HUES48 (cell line): ENCODE measurements around the gene FBXL16.

Source experiments
- H3K27ac ChIP-seq: one replicate; pipeline ENCODE4 v1.7.0; 2013; ENCODE audit warnings: low read depth, low read length, inconsistent platforms
- H3K27me3 ChIP-seq: 2 replicates; pipeline ENCODE4 v1.6.1; 2013; ENCODE audit warnings: mild to moderate bottlenecking, low read length; ENCODE audit not compliant: control insufficient read depth, insufficient read depth
- H3K36me3 ChIP-seq: 2 replicates; pipeline ENCODE4 v1.6.1; 2013; ENCODE audit warnings: low read length; ENCODE audit not compliant: control insufficient read depth, insufficient read depth
- H3K4me1 ChIP-seq: 2 replicates; pipeline ENCODE4 v1.6.1; 2013; ENCODE audit warnings: mild to moderate bottlenecking, low read length; ENCODE audit not compliant: control insufficient read depth, insufficient read depth
- H3K4me3 ChIP-seq: 2 replicates; pipeline ENCODE4 v1.5.1; 2013; ENCODE audit warnings: mild to moderate bottlenecking, low read depth, low read length
- H3K9ac ChIP-seq: 2 replicates; pipeline ENCODE4 v1.6.1; 2013; ENCODE audit warnings: mild to moderate bottlenecking, low read depth, low read length, moderate library complexity
- H3K9me3 ChIP-seq: 2 replicates; pipeline ENCODE4 v1.6.1; 2013; ENCODE audit warnings: low read length; ENCODE audit not compliant: control insufficient read depth, insufficient read depth

The FBXL16 gene

DNA sequence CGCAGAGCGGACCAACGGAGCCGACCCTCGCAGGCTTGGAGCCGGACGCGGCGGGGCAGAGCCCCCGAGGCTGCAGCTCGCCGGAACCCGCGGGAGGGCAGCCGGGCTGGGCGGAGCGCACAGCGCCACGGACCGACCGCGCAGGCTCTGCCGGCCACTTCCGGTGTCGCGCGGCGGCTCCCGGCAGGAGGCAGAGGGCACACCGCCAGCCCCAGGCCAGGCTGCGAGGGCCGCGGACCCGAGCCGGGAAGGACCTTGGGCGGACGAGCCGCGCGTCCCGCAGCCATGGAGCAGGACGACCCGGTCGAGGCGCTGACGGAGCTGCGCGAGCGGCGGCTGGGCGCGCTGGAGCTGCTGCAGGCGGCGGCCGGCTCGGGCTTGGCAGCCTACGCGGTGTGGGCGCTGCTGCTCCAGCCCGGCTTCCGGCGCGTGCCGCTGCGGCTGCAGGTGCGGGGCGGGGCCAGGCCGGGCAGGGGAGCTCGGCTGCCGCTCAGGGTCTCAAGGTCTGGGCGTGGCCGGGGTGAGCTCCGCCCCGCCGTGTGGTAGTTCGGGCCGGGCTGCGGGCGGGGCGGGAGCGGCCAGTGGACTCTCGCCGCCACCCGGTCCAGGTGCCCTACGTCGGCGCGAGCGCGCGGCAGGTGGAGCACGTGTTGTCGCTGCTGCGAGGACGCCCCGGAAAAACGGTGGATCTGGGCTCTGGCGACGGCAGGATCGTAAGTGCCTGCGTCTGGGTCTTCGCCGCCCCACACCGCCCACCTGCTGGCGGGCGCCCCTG, 15.6 kb upstream of the FBXL16 start, which contains the start of gene ANTKMT:
TSS of gene ANTKMT (plus strand) at position 157 of the 775 bp plus-strand sequence. CDS start at position 286, 129 bp downstream.
- H3K36me3 ChIP-seq: no peaks in the 10 kb centered on the region
- H3K9me3 ChIP-seq: no peaks in the 10 kb centered on the region
- peak within 1 kb of the TSS; percentile 96 for H3K4me3 ChIP-seq
- H3K9ac ChIP-seq: peak within 1 kb of the TSS; percentile 94
- peak within 1 kb of the TSS; percentile 93 for H3K27ac ChIP-seq
- H3K4me1 ChIP-seq: peaks cover 19% of the 10 kb centered on the region
- peaks cover 12% of the 10 kb centered on the region; the same call in 1 of the 2 replicates for H3K27me3 ChIP-seq

GRCh38 chr16:720447-720989, 14.9 kb upstream of the FBXL16 start:
- Histone ChIP-seq H3K4me1 (peaks cover 23% of the 10 kb centered on the region), H3K9ac (peak overlapping the region; percentile 94), H3K36me3 (no peaks in the 10 kb centered on the region), H3K27me3 (peaks cover 18% of the 10 kb centered on the region; the same call in 1 of the 2 replicates), H3K9me3 (no peaks in the 10 kb centered on the region), H3K27ac (peak overlapping the region; percentile 93), H3K4me3 (peak overlapping the region; percentile 96)

- Histone ChIP-seq H3K27ac (peak overlapping the region; percentile 93), H3K27me3 (peaks cover 22% of the 10 kb centered on the region; the same call in 1 of the 2 replicates), H3K4me3 (peak overlapping the region; percentile 96), H3K9ac (peak overlapping the region; percentile 32; the same call in 1 of the 2 replicates), H3K36me3 (no peaks in the 10 kb centered on the region), H3K9me3 (no peaks in the 10 kb centered on the region), H3K4me1 (peaks cover 23% of the 10 kb centered on the region)
Observed at GRCh38 chr16:719815-720446, 14.3 kb upstream of the FBXL16 start.

DNA sequence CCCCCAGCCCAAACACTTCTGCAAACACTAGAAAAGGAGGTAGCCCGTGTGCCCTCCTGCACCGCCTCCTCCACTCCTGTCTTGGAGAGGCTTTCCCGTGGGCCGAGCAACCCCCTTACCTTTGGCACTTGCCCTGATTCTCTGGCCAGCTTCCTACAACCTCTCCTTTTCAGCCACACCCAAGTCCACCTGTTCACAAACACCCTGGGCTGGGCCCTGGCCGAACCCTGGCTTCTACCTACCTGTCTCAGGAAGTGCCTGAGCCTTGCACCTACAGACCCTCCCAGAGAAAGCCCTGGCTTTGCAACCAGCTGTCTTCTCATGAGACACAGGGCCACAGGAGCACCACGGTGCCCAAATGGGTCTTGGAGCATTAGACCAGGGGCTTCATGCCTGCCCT, 13.3 kb upstream of the FBXL16 start:
- Histone ChIP-seq H3K9me3 (no peaks in the 10 kb centered on the region), H3K4me3 (no peak overlapping the region), H3K27ac (no peak overlapping the region), H3K9ac (no peak overlapping the region), H3K4me1 (peaks cover 23% of the 10 kb centered on the region), H3K27me3 (peaks cover 28% of the 10 kb centered on the region), H3K36me3 (no peaks in the 10 kb centered on the region)

- Histone ChIP-seq H3K27me3 (peaks cover 32% of the 10 kb centered on the region), H3K4me3 (no peak overlapping the region), H3K9me3 (no peaks in the 10 kb centered on the region), H3K4me1 (peaks cover 23% of the 10 kb centered on the region), H3K27ac (no peak overlapping the region), H3K9ac (no peak overlapping the region), H3K36me3 (no peaks in the 10 kb centered on the region)
Observed at GRCh38 chr16:718389-718788, 12.8 kb upstream of the FBXL16 start.

GRCh38 chr16:717450-718245, 12.0 kb upstream of the FBXL16 start:
- no peaks in the 10 kb centered on the region for H3K9me3 ChIP-seq
- H3K9ac ChIP-seq: no peak overlapping the region
- peaks cover 32% of the 10 kb centered on the region for H3K27me3 ChIP-seq
- H3K36me3 ChIP-seq: no peaks in the 10 kb centered on the region
- H3K27ac ChIP-seq: no peak overlapping the region
- peaks cover 23% of the 10 kb centered on the region for H3K4me1 ChIP-seq
- no peak overlapping the region for H3K4me3 ChIP-seq

DNA sequence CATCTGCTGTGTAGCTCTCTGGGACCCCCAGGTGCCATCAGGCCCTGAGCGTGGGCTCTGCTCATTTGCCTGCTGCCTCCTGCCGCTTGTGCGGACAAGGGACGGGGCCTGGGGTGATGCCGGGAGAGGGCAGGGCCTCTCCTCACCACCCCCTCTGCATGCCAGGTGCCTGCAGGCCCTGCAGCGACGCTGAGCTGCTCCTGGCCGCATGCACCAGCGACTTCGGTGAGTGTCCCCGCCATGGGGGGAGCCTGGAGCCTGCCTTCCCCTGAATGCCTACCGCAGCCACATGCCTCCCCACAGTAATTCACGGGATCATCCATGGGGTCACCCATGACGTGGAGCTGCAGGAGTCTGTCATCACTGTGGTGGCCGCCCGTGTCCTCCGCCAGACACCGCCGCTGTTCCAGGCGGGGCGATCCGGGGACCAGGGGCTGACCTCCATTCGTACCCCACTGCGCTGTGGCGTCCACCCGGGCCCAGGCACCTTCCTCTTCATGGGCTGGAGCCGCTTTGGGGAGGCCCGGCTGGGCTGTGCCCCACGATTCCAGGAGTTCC, 11.2 kb upstream of the FBXL16 start:
- Histone ChIP-seq H3K4me1 (peaks cover 23% of the 10 kb centered on the region), H3K27me3 (peaks cover 32% of the 10 kb centered on the region), H3K36me3 (no peaks in the 10 kb centered on the region), H3K9me3 (no peaks in the 10 kb centered on the region), H3K4me3 (no peak overlapping the region; the same call in 1 of the 2 replicates), H3K27ac (no peak overlapping the region), H3K9ac (no peak overlapping the region)

- H3K27me3 ChIP-seq: peaks cover 32% of the 10 kb centered on the region
- H3K27ac ChIP-seq: no peak overlapping the region
- H3K36me3 ChIP-seq: no peaks in the 10 kb centered on the region
- H3K4me1 ChIP-seq: peaks cover 23% of the 10 kb centered on the region
- no peaks in the 10 kb centered on the region for H3K9me3 ChIP-seq
- H3K9ac ChIP-seq: no peak overlapping the region
- peak overlapping the region; percentile 71 for H3K4me3 ChIP-seq
Observed at GRCh38 chr16:716200-716568, 10.6 kb upstream of the FBXL16 start.

GRCh38 chr16:715477-716199, 10.0 kb upstream of the FBXL16 start:
- Histone ChIP-seq H3K36me3 (no peaks in the 10 kb centered on the region), H3K9ac (no peak overlapping the region), H3K4me3 (peak overlapping the region; percentile 71), H3K4me1 (peaks cover 23% of the 10 kb centered on the region), H3K27me3 (peaks cover 32% of the 10 kb centered on the region), H3K27ac (no peak overlapping the region), H3K9me3 (no peaks in the 10 kb centered on the region)
